ENCODE measurements around the gene IL10. TPM values are rescaled to one million over a fixed set of nuclear protein-coding genes. Genes with fewer than 3 reads are reported as not detected.

Gene IL10
- total and polyA plus RNA-seq, 8 donors: 0.29 to 7.2 (median 1.5) TPM; not detected in 2

- Histone ChIP-seq H3K36me3 (no peaks in the 10 kb centered on the region), H3K27ac (no peak overlapping the region), H3K4me1 (peaks cover 0 to 5% (median 0%) of the 10 kb centered on the region in 4 donors), H3K4me3 (no peak overlapping the region), H3K27me3 (peaks cover 0 to 18% (median 0%) of the 10 kb centered on the region in 3 donors), H3K9me3 (no peaks in the 10 kb centered on the region)
- DNase-seq: peak in 1 of 2 donors; percentile 46
- WGBS, 5 donors: 44 to 50% (median 49%) methylated on average over 7 to 8 of the region's 8 CpGs
- TF ChIP-seq CTCF (IDR thresholded peaks at IDR 0.05): peak in 4 of 7 experiments; percentile 14 to 26 (median 18)
- TF ChIP-seq POLR2AphosphoS5 (IDR thresholded peaks at IDR 0.05): no peak
- intact Hi-C loops (cut with DNase I; ENCODE audit: low total_unique reads): no loop called here
Observed at GRCh38 chr1:206797534-206798383, 25.5 kb upstream of the IL10 start.

- no peak for TF ChIP-seq EP300 (IDR thresholded peaks at IDR 0.05)
- no peak for TF ChIP-seq POLR2AphosphoS5 (IDR thresholded peaks at IDR 0.05)
- no peak for TF ChIP-seq POLR2A (IDR thresholded peaks at IDR 0.05)
- no peak for TF ChIP-seq CTCF (IDR thresholded peaks at IDR 0.05)
- 82 to 92% (median 84%) methylated on average over 8 of the region's 8 CpGs for WGBS, 5 donors
- H3K4me1 ChIP-seq: peaks cover 0 to 5% (median 0%) of the 10 kb centered on the region in 4 donors
- no peaks in the 10 kb centered on the region for H3K36me3 ChIP-seq
- H3K27ac ChIP-seq: no peak overlapping the region
- no peak for DNase-seq
- no peaks in the 10 kb centered on the region for H3K9me3 ChIP-seq
- intact Hi-C loops (cut with DNase I; ENCODE audit: low total_unique reads): no loop called here
- H3K27me3 ChIP-seq: peaks cover 0 to 18% (median 0%) of the 10 kb centered on the region in 3 donors
- no peak overlapping the region for H3K4me3 ChIP-seq
Observed at GRCh38 chr1:206796981-206797402, 24.7 kb upstream of the IL10 start.

GRCh38 chr1:206796116-206796515 is 23.8 kb upstream of the IL10 start:
- no peak overlapping the region for H3K4me3 ChIP-seq
- 80 to 91% (median 86%) methylated on average over 3 of the region's 3 CpGs for WGBS, 5 donors
- H3K36me3 ChIP-seq: no peaks in the 10 kb centered on the region
- no peak for DNase-seq
- TF ChIP-seq EP300 (IDR thresholded peaks at IDR 0.05): no peak
- TF ChIP-seq POLR2AphosphoS5 (IDR thresholded peaks at IDR 0.05): no peak
- TF ChIP-seq CTCF (IDR thresholded peaks at IDR 0.05): no peak
- no peak for TF ChIP-seq POLR2A (IDR thresholded peaks at IDR 0.05)
- intact Hi-C loops (cut with DNase I; ENCODE audit: low total_unique reads): no loop called here
- H3K27me3 ChIP-seq: peaks cover 0 to 18% (median 0%) of the 10 kb centered on the region in 3 donors
- H3K9me3 ChIP-seq: no peaks in the 10 kb centered on the region
- H3K4me1 ChIP-seq: peaks cover 0 to 5% (median 0%) of the 10 kb centered on the region in 4 donors
- H3K27ac ChIP-seq: no peak overlapping the region

GRCh38 chr1:206794294-206794908 is 22.1 kb upstream of the IL10 start:
- intact Hi-C loops (cut with DNase I; ENCODE audit: low total_unique reads): no loop called here
- Histone ChIP-seq H3K36me3 (no peaks in the 10 kb centered on the region), H3K4me3 (no peak overlapping the region), H3K27ac (no peak overlapping the region), H3K27me3 (peaks cover 0 to 16% (median 0%) of the 10 kb centered on the region in 3 donors), H3K4me1 (peaks cover 0 to 5% (median 0%) of the 10 kb centered on the region in 4 donors), H3K9me3 (no peaks in the 10 kb centered on the region)
- WGBS, 5 donors: 86 to 93% (median 92%) methylated on average over 11 of the region's 11 CpGs
- TF ChIP-seq EP300 (IDR thresholded peaks at IDR 0.05): no peak
- TF ChIP-seq CTCF (IDR thresholded peaks at IDR 0.05): no peak
- no peak for TF ChIP-seq POLR2AphosphoS5 (IDR thresholded peaks at IDR 0.05)
- TF ChIP-seq POLR2A (IDR thresholded peaks at IDR 0.05): no peak
- no peak for DNase-seq

Data from stomach (tissue), 9 donors.